SK-N-SH (cell line): ENCODE results near the gene PHACTR3. TPM values are rescaled to one million over a fixed set of nuclear protein-coding genes. Genes with fewer than 3 reads are reported as not detected.

Experiments
- CTCF ChIA-PET: fragments of 300-600, 350-600 bp; formaldehyde crosslinking; extraction: SDS; loops from one replicate; lab custom pipeline; 2021; lab: Yijun Ruan, JAX
- POLR2A ChIA-PET: fragments of 350-600 bp; sonication (Branson Sonifier 250); formaldehyde crosslinking; extraction: SDS; loops from one replicate; lab custom pipeline; 2020; ENCODE audit warnings: antibody characterized with exemption, inconsistent platforms; lab: Yijun Ruan, JAX
- DNase-seq: peaks from one replicate; pipeline ENCODE4 v3.0.0; 2012
- H2AFZ ChIP-seq: fragments of 200-600 bp; sonication (generic); 2 replicates; pipeline ENCODE4 v1.8.1; 2016; ENCODE audit warnings: antibody characterized with exemption, mild to moderate bottlenecking, low read depth
- H3F3A ChIP-seq: fragments of 200-600 bp; sonication (generic); replicated peaks from 2 replicates; pipeline ENCODE3; 2016; ENCODE audit warnings: antibody characterized with exemption, mild to moderate bottlenecking; ENCODE audit not compliant: insufficient read depth
- H3K27ac ChIP-seq, 2 experiments: fragments of 200-500 bp in 1 of 2; fragments of 200-600 bp in 1 of 2; sonication (Bioruptor generic) in 1 of 2; sonication (generic), shearing (Covaris generic) in 1 of 2; 2 replicates each; pipeline versions ENCODE4 v1.5.1 to v1.6.1; 2014 to 2016; ENCODE audit warnings: low read depth in 2 of 2, inconsistent platforms in 1 of 2, low read length in 1 of 2, mild to moderate bottlenecking in 1 of 2, mixed read lengths in 1 of 2
- H3K27me3 ChIP-seq: fragments of 200-600 bp; sonication (generic), shearing (Covaris generic); 2 replicates; pipeline ENCODE4 v1.6.1; 2016; ENCODE audit warnings: mixed run types; ENCODE audit not compliant: insufficient read depth
- H3K36me3 ChIP-seq, 2 experiments: fragments of 200-500 bp in 1 of 2; fragments of 200-600 bp in 1 of 2; sonication (Bioruptor generic) in 1 of 2; sonication (generic) in 1 of 2; replicated peaks in 1 of 2; 2 replicates each; pipeline versions ENCODE3 to v1.5.1; 2014 to 2016; ENCODE audit warnings: low read length in 1 of 2, mild to moderate bottlenecking in 1 of 2; ENCODE audit not compliant: insufficient read depth in 2 of 2, control insufficient read depth in 1 of 2
- H3K4me1 ChIP-seq, 2 experiments: fragments of 200-500 bp in 1 of 2; fragments of 200-600 bp in 1 of 2; sonication (Bioruptor generic) in 1 of 2; sonication (generic), shearing (Covaris generic) in 1 of 2; 2 replicates each; pipeline versions ENCODE4 v1.5.1 to v1.6.1; 2014 to 2016; ENCODE audit warnings: low read depth in 1 of 2, low read length in 1 of 2, mixed run types in 1 of 2; ENCODE audit not compliant: insufficient read depth in 2 of 2, control insufficient read depth in 1 of 2
- H3K4me2 ChIP-seq: fragments of 200-600 bp; sonication (generic), shearing (Covaris generic); 2 replicates; pipeline ENCODE4 v1.6.1; 2017; ENCODE audit warnings: mixed run types
- H3K4me3 ChIP-seq, 2 experiments: fragments of 200-500 bp in 1 of 2; fragments of 200-600 bp in 1 of 2; sonication (Bioruptor generic) in 1 of 2; sonication (generic), shearing (Covaris generic) in 1 of 2; 2 replicates each; pipeline versions ENCODE4 v1.5.1 to v1.8.1; 2014 to 2016; ENCODE audit warnings: low read depth in 2 of 2, inconsistent platforms in 1 of 2, low read length in 1 of 2, mild to moderate bottlenecking in 1 of 2, mixed read lengths in 1 of 2, moderate library complexity in 1 of 2
- H3K79me2 ChIP-seq: fragments of 200-600 bp; sonication (generic); 2 replicates; pipeline ENCODE4 v1.8.1; 2017; ENCODE audit warnings: mild to moderate bottlenecking; ENCODE audit not compliant: insufficient read depth
- H3K9ac ChIP-seq: fragments of 200-600 bp; sonication (generic); 2 replicates; pipeline ENCODE4 v1.6.1; 2017; ENCODE audit warnings: mixed run types
- H3K9me2 ChIP-seq: fragments of 200-600 bp; sonication (generic); 2 replicates; pipeline ENCODE4 v1.6.1; 2017; ENCODE audit warnings: mixed run types
- H3K9me3 ChIP-seq: fragments of 200-600 bp; sonication (generic); 2 replicates; pipeline ENCODE4 v1.6.1; 2017; ENCODE audit warnings: mixed run types, mild to moderate bottlenecking, moderate library complexity
- H4K20me1 ChIP-seq: fragments of 200-600 bp; sonication (generic); 2 replicates; pipeline ENCODE4 v1.6.1; 2017; ENCODE audit warnings: mild to moderate bottlenecking, mixed run types; ENCODE audit not compliant: insufficient read depth
- CTCF ChIP-seq: fragments of 200-600 bp; sonication (generic); IDR thresholded peaks from 2 replicates; pipeline ENCODE4 v1.6.1; 2017; ENCODE audit warnings: antibody characterized with exemption, mild to moderate bottlenecking, moderate library complexity
- ELF1 ChIP-seq: IDR thresholded peaks from 2 replicates; pipeline ENCODE4 v1.4.0; 2012
- FOSL2 ChIP-seq: IDR thresholded peaks from 2 replicates; pipeline ENCODE4 v1.4.0; 2012; ENCODE audit warnings: low read depth, mild to moderate bottlenecking, moderate library complexity, borderline replicate concordance
- FOXJ3 ChIP-seq: sonication (generic); formaldehyde crosslinking; IDR thresholded peaks from 2 replicates; pipeline ENCODE4 v1.5.1; 2020; ENCODE audit warnings: mild to moderate bottlenecking, missing genetic modification reagents
- FOXM1 ChIP-seq: IDR thresholded peaks from 2 replicates; pipeline ENCODE4 v1.4.0; 2012; ENCODE audit warnings: low read depth, mild to moderate bottlenecking
- MEF2A ChIP-seq: IDR thresholded peaks from 2 replicates; pipeline ENCODE4 v1.4.0; 2012; ENCODE audit warnings: low read depth, borderline replicate concordance
- RAD21 ChIP-seq: IDR thresholded peaks from 2 replicates; pipeline ENCODE4 v1.6.1; 2012; ENCODE audit warnings: mild to moderate bottlenecking, low read length
- RCOR1 ChIP-seq: fragments of 150-350 bp; IDR thresholded peaks from 2 replicates; pipeline ENCODE4 v1.6.1; 2017; ENCODE audit warnings: antibody characterized with exemption, low read length
- REST ChIP-seq: IDR thresholded peaks from 2 replicates; pipeline ENCODE4 v1.6.1; 2012; ENCODE audit warnings: mild to moderate bottlenecking, low read depth, low read length, moderate library complexity
- RXRA ChIP-seq: IDR thresholded peaks from 2 replicates; pipeline ENCODE4 v1.4.0; 2012; ENCODE audit warnings: low read depth, mild to moderate bottlenecking, borderline replicate concordance
- SMC3 ChIP-seq: IDR thresholded peaks from 2 replicates; pipeline ENCODE4 v1.6.1; 2012; ENCODE audit warnings: low read depth, low read length, improper control_type of control experiment
- TCF12 ChIP-seq: IDR thresholded peaks from 2 replicates; pipeline ENCODE4 v1.4.0; 2012
- USF2 ChIP-seq: fragments of 150-350 bp; IDR thresholded peaks from 2 replicates; pipeline ENCODE4 v1.6.1; 2017; ENCODE audit warnings: antibody characterized with exemption, low read length, low read depth, borderline replicate concordance
- YY1 ChIP-seq: IDR thresholded peaks from 2 replicates; pipeline ENCODE4 v1.4.0; 2012; ENCODE audit warnings: low read depth, mild to moderate bottlenecking
- ZBTB33 ChIP-seq: IDR thresholded peaks from 2 replicates; pipeline ENCODE4 v1.4.0; 2012; ENCODE audit warnings: low read depth, borderline replicate concordance
- WGBS: methylation state at CpG from one replicate; pipeline ENCODE4 v1.1.6; 2017; ENCODE audit warnings: low lambda C conversion rate; 5-methylcytosine and 5-hydroxymethylcytosine counted together
- polyA plus RNA-seq, 3 experiments: library from polyadenylated mRNA; depleted of rRNA; stranded (reverse); fragments of >200 nt; gene quantifications; 2 replicates each; pipeline ENCODE4 v1.2.3, GENCODE V29; 2012
- TF ChIP-seq, protein P1 (sequence below): IDR thresholded peaks from 2 replicates; pipeline ENCODE4; 2012
- TF ChIP-seq, protein P2 (sequence below): IDR thresholded peaks from 2 replicates; pipeline ENCODE4 v1.4.0; 2012; ENCODE audit warnings: low read depth, borderline replicate concordance
- TF ChIP-seq, protein P3 (sequence below): IDR thresholded peaks from 2 replicates; pipeline ENCODE4 v1.4.0; 2012; ENCODE audit warnings: low read depth

The PHACTR3 gene
- polyA plus RNA-seq, 1 of the 3 experiments (the other 2 are of a cell fraction): 0.10 TPM

- TF ChIP-seq FOXJ3 (CRISPR knock-in tag) (no peak), ELF1 (no peak), USF2 (no peak), SMC3 (no peak), FOXM1 (no peak)
- TF ChIP-seq, protein P1, sequence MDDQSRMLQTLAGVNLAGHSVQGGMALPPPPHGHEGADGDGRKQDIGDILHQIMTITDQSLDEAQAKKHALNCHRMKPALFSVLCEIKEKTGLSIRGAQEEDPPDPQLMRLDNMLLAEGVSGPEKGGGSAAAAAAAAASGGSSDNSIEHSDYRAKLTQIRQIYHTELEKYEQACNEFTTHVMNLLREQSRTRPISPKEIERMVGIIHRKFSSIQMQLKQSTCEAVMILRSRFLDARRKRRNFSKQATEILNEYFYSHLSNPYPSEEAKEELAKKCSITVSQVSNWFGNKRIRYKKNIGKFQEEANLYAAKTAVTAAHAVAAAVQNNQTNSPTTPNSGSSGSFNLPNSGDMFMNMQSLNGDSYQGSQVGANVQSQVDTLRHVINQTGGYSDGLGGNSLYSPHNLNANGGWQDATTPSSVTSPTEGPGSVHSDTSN: no peak
Measured at GRCh38 chr20:59752101-59752586, 147.8 kb downstream of the PHACTR3 start (continued).

GRCh38 chr20:59752704-59753460, 148.5 kb downstream of the PHACTR3 start:
- no peak overlapping the region for H2AFZ ChIP-seq
- H3K36me3 ChIP-seq: no peaks in the 10 kb centered on the region
- CTCF ChIA-PET: interaction anchor here (0.8 to 8.0 kb wide), 3 partner anchors 97 to 182 kb away, joined by 3 to 190 read pairs (median 7); partner anchors contain the start of gene PHACTR3
- H4K20me1 ChIP-seq: no peaks in the 10 kb centered on the region
- no peak overlapping the region for H3K9ac ChIP-seq
- DNase-seq: peak; percentile 41
- 42% methylated on average over 19 of the region's 20 CpGs for WGBS
- H3K9me3 ChIP-seq: no peaks in the 10 kb centered on the region
- H3K9me2 ChIP-seq: no peaks in the 10 kb centered on the region
- POLR2A ChIA-PET: no interaction called here
- no peak overlapping the region for H3K27ac ChIP-seq
- H3K79me2 ChIP-seq: no peaks in the 10 kb centered on the region
- H3K4me3 ChIP-seq: no peak overlapping the region
- H3K4me2 ChIP-seq: no peak overlapping the region
- peaks cover 0 to 3% of the 10 kb centered on the region in 2 experiments; a peak in 1 of 4 replicates for H3K4me1 ChIP-seq
- no peaks in the 10 kb centered on the region for H3F3A ChIP-seq
- H3K27me3 ChIP-seq: no peaks in the 10 kb centered on the region
- TF ChIP-seq FOSL2: no peak
- TF ChIP-seq TCF12: no peak
- TF ChIP-seq REST: no peak
- TF ChIP-seq RAD21: no peak
- no peak for TF ChIP-seq FOXM1
- TF ChIP-seq, protein P2, sequence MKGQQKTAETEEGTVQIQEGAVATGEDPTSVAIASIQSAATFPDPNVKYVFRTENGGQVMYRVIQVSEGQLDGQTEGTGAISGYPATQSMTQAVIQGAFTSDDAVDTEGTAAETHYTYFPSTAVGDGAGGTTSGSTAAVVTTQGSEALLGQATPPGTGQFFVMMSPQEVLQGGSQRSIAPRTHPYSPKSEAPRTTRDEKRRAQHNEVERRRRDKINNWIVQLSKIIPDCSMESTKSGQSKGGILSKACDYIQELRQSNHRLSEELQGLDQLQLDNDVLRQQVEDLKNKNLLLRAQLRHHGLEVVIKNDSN: no peak
- no peak for TF ChIP-seq ZBTB33
- TF ChIP-seq RXRA: no peak
- no peak for TF ChIP-seq ELF1
- TF ChIP-seq MEF2A: no peak
- no peak for TF ChIP-seq RCOR1
- no peak for TF ChIP-seq CTCF
- TF ChIP-seq, protein P1: no peak
- TF ChIP-seq, protein P3, sequence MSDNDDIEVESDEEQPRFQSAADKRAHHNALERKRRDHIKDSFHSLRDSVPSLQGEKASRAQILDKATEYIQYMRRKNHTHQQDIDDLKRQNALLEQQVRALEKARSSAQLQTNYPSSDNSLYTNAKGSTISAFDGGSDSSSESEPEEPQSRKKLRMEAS: no peak
- no peak for TF ChIP-seq YY1
